Measurements from ENCODE around the gene ARHGAP8. TPM values are rescaled to one million over a fixed set of nuclear protein-coding genes. Genes with fewer than 3 reads are reported as not detected.

Gene ARHGAP8
- total RNA-seq, 6 experiments from 2014 or later, result not detected

- Mint-ChIP-seq H3K4me1 (ENCODE audit: low read depth) (no peaks in the 10 kb centered on the region), H3K36me3 (ENCODE audit: low read depth) (peaks cover 20% of the 10 kb centered on the region), H3K9me3 (peaks cover 57% of the 10 kb centered on the region), H3K27ac (no peak overlapping the region), H3K27me3 (ENCODE audit: insufficient read depth) (peaks cover 11% of the 10 kb centered on the region), H3K4me3 (no peak overlapping the region)
- no peak for TF ChIP-seq CTCF (IDR thresholded peaks at IDR 0.05)
- no peak for DNase-seq
Measured at GRCh38 chr22:44906999-44907644, 154.7 kb downstream of the ARHGAP8 start.

GRCh38 chr22:44907765-44908737 is 155.7 kb downstream of the ARHGAP8 start:
- DNase-seq, result no peak
- no peak overlapping the region for H3K4me3 Mint-ChIP-seq
- H3K9me3 Mint-ChIP-seq, result peaks cover 53% of the 10 kb centered on the region
- peaks cover 8% of the 10 kb centered on the region for H3K27me3 Mint-ChIP-seq (ENCODE audit: insufficient read depth)
- TF ChIP-seq CTCF (IDR thresholded peaks at IDR 0.05), result no peak
- no peak overlapping the region for H3K27ac Mint-ChIP-seq
- no peaks in the 10 kb centered on the region for H3K4me1 Mint-ChIP-seq (ENCODE audit: low read depth)
- H3K36me3 Mint-ChIP-seq (ENCODE audit: low read depth), result peaks cover 18% of the 10 kb centered on the region

GRCh38 chr22:44909241-44909640 is 156.9 kb downstream of the ARHGAP8 start:
- Mint-ChIP-seq H3K27ac (no peak overlapping the region), H3K27me3 (ENCODE audit: insufficient read depth) (peaks cover 8% of the 10 kb centered on the region), H3K4me1 (ENCODE audit: low read depth) (no peaks in the 10 kb centered on the region), H3K36me3 (ENCODE audit: low read depth) (peaks cover 18% of the 10 kb centered on the region), H3K9me3 (peaks cover 51% of the 10 kb centered on the region), H3K4me3 (no peak overlapping the region)
- no peak for TF ChIP-seq CTCF (IDR thresholded peaks at IDR 0.05)
- no peak for DNase-seq

Other genes starting within 250 kb of the ARHGAP8 start
- 10 to 100 TPM in 1 of 6 experiments, 1 to 10 TPM in 5; 4.6 to 12.7 (median 5.2) TPM for gene PRR5, start 50.4 kb upstream of the ARHGAP8 start, total RNA-seq (2021; fragmentation: NEBNext Ultra II Directional; extraction: Animal tissue kit (Norgen Biotek cat#: 25700))